Endothelial cell of umbilical vein (primary cell): ENCODE data around the gene PPIP5K1. TPM values are rescaled to one million over a fixed set of nuclear protein-coding genes. Genes with fewer than 3 reads are reported as not detected.
"Not testable (repeated sequence)": the region's sequence is repeated elsewhere in the genome, so short reads cannot be mapped to it uniquely, and the experiment has no call there.

Experiments used
- BruUV-seq: library from RNA; stranded (reverse); fragments of 400-500 nt; replicated peaks from 2 replicates; lab custom pipeline; 2021; lab: Mats Ljungman, UMichigan
- CTCF ChIA-PET: fragments of 300-600, 350-600 bp; sonication (Branson Sonifier 250); formaldehyde crosslinking; loops from one replicate; lab custom pipeline; 2021; ENCODE audit warnings: antibody characterized with exemption, inconsistent platforms; lab: Charles Lee
- POLR2A ChIA-PET: fragments of 300-600, 350-600 bp; sonication (Branson Sonifier 250); formaldehyde crosslinking; loops from one replicate; lab custom pipeline; 2021; ENCODE audit warnings: antibody characterized with exemption, inconsistent platforms; lab: Charles Lee
- DNase-seq: peaks from one replicate; pipeline ENCODE4 v3.0.0-alpha.2; 2011; ENCODE audit warnings: low read depth, low spot score
- FAIRE-seq: peaks from 2 replicates; lab custom pipeline; 2011; peaks lifted over from hg19 to GRCh38; lab: Jason Lieb, UNC
- H2AFZ ChIP-seq: 2 replicates; pipeline ENCODE4 v1.6.0; 2012; ENCODE audit warnings: low read depth, low read length, control low read depth, inconsistent platforms
- H3K27ac ChIP-seq: 2 replicates; pipeline ENCODE4 v1.5.1; 2011; ENCODE audit warnings: low read depth, mild to moderate bottlenecking, control low read depth, low read length, moderate library complexity; ENCODE audit not compliant: insufficient read depth
- H3K27me3 ChIP-seq, 2 experiments: 2 replicates each; pipeline versions ENCODE4 v1.6.0 to v1.6.1; 2011; ENCODE audit warnings: low read length in 2 of 2, mixed read lengths in 1 of 2; ENCODE audit not compliant: control insufficient read depth in 2 of 2, insufficient read depth in 2 of 2
- H3K36me3 ChIP-seq, 2 experiments: 2 replicates in 1 of 2; 3 replicates in 1 of 2; pipeline ENCODE4 v1.5.1; 2011; ENCODE audit warnings: low read length in 2 of 2, mild to moderate bottlenecking in 1 of 2, moderate library complexity in 1 of 2; ENCODE audit not compliant: control insufficient read depth in 2 of 2, insufficient read depth in 2 of 2; ENCODE audit errors: extremely low read depth in 1 of 2
- H3K4me1 ChIP-seq: 3 replicates; pipeline ENCODE4 v1.5.1; 2011; ENCODE audit warnings: mild to moderate bottlenecking, low read length; ENCODE audit not compliant: control insufficient read depth, insufficient read depth; ENCODE audit errors: extremely low read depth
- H3K4me2 ChIP-seq: 2 replicates; pipeline ENCODE4 v1.6.1; 2011; ENCODE audit warnings: low read length, control low read depth, mixed read lengths; ENCODE audit not compliant: insufficient read depth
- H3K4me3 ChIP-seq, 3 experiments: fragments of 200-600 bp in 1 of 3; sonication (generic), shearing (Covaris generic) in 1 of 3; replicated peaks in 1 of 3; 2 replicates each; pipeline ENCODE4 v1.5.1; 2011 to 2016; ENCODE audit warnings: control low read depth in 3 of 3, low read length in 3 of 3, mild to moderate bottlenecking in 2 of 3, inconsistent platforms in 1 of 3, low read depth in 1 of 3, moderate library complexity in 1 of 3; ENCODE audit not compliant: insufficient read depth in 1 of 3
- H3K79me2 ChIP-seq: 2 replicates; pipeline ENCODE4 v1.6.0; 2012; ENCODE audit warnings: low read length, inconsistent platforms; ENCODE audit not compliant: control insufficient read depth, insufficient read depth
- H3K9ac ChIP-seq: replicated peaks from 2 replicates; pipeline ENCODE3; 2011; ENCODE audit warnings: low read length, control low read depth; ENCODE audit not compliant: insufficient read depth; ENCODE audit errors: extremely low read depth
- H3K9me1 ChIP-seq: replicated peaks from 3 replicates; pipeline ENCODE4 v1.6.0; 2011; ENCODE audit warnings: mild to moderate bottlenecking, low read length; ENCODE audit not compliant: control insufficient read depth, insufficient read depth; ENCODE audit errors: extremely low read depth
- H3K9me3 ChIP-seq: replicated peaks from 2 replicates; pipeline ENCODE4 v1.5.1; 2012; ENCODE audit warnings: low read length, inconsistent platforms; ENCODE audit not compliant: control insufficient read depth, insufficient read depth
- H4K20me1 ChIP-seq: replicated peaks from 2 replicates; pipeline ENCODE3; 2011; ENCODE audit warnings: mild to moderate bottlenecking, low read length; ENCODE audit not compliant: control insufficient read depth, insufficient read depth; ENCODE audit errors: extremely low read depth
- dilution Hi-C: fragments of 300-500 bp; cut with MboI; formaldehyde crosslinking; loops from one replicate; pipeline ENCODE4 v1.15.0; 2019; ENCODE audit warnings: low sequenced_read_pairs; ENCODE audit not compliant: extremely low pct_ligation_motif_present
- intact Hi-C: fragments of 100-400 bp; cut with micrococcal nuclease; formaldehyde crosslinking; loops from one replicate; pipeline ENCODE4 v1.10.0; 2022
- polyA plus RNA-seq, 4 experiments: library from polyadenylated mRNA; depleted of rRNA in 3 of 4; stranded (reverse) in 3 of 4; unstranded in 1 of 4; fragments of >200 nt; gene quantifications; 2 replicates each; pipeline versions ENCODE4 v1.2.1 to v1.2.3, GENCODE V29; 2011 to 2012; ENCODE audit warnings: missing spikeins in 1 of 4
- total RNA-seq: library from RNA; stranded (reverse); gene quantifications from 2 replicates; pipeline ENCODE4 v1.2.3, GENCODE V29; 2021

The PPIP5K1 gene
- total and polyA plus RNA-seq, 2 donors (not counting 3 experiments of a cell fraction or from before 2014, with no cell fraction given): 22.2 to 35.3 TPM

DNA sequence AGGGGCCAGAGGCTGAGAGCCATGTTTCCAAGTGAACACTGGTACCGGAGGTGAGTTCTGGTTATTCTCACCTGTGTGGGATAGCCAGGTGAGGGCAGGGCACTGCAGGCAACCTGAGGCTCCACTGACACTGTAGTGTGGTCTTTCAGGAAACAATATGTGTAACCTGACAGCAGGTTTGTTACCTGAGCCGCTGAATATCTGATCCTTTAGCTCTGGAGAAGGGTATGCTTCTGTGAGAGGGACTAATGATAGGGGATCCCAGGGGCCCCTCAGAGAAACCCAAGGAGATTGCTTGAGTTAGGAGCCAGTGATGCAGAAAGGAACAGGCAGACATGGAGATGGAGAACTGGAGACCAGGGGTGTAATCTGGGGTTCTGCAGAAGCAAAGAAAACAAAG lies 28.7 kb upstream of the PPIP5K1 start, which contains the start of gene STRC:
STRC (minus strand) TSS at position 101 of the 400 bp plus-strand sequence; CDS start at position 23, 78 bp downstream.
- H3K9ac ChIP-seq, H3K4me2 ChIP-seq, BruUV-seq, H3K9me3 ChIP-seq, H3K4me1 ChIP-seq, H2AFZ ChIP-seq, DNase-seq, H3K27me3 ChIP-seq, H3K9me1 ChIP-seq, H3K4me3 ChIP-seq, H3K36me3 ChIP-seq, POLR2A ChIA-PET, dilution Hi-C loops, H4K20me1 ChIP-seq, CTCF ChIA-PET, H3K27ac ChIP-seq, intact Hi-C loops, FAIRE-seq, H3K79me2 ChIP-seq: not testable (repeated sequence)

GRCh38 chr15:43617750-43618149 lies 27.7 kb upstream of the PPIP5K1 start:
- H3K4me3 ChIP-seq, H3K4me1 ChIP-seq, H3K9me3 ChIP-seq, dilution Hi-C loops, H3K79me2 ChIP-seq, H3K9me1 ChIP-seq, DNase-seq, CTCF ChIA-PET, POLR2A ChIA-PET, H4K20me1 ChIP-seq, H3K36me3 ChIP-seq, H2AFZ ChIP-seq, H3K4me2 ChIP-seq, H3K9ac ChIP-seq, FAIRE-seq, BruUV-seq, intact Hi-C loops, H3K27me3 ChIP-seq, H3K27ac ChIP-seq: not testable (repeated sequence)

DNA sequence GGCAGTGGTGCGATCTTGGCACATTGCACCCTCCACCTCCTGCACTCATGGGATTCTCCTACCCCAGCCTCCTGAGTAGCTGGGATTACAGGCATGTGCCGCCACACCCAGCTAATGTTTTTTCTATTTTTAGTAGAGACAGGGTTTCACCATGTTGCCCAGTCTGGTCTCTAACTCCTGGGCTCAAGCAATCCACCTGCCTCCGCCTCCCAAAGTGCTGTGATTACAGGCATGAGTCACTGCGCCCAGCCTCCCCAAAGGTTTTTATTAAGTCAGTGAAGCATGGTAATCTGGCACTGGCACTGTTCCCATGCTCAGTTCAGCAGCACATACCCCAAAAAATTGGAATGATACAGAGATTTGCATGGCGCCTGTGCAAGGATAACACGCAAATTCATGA lies 12.2 kb upstream of the PPIP5K1 start:
- H3K9me1 ChIP-seq, H3K9ac ChIP-seq, H3K27ac ChIP-seq, H4K20me1 ChIP-seq, H3K27me3 ChIP-seq, CTCF ChIA-PET, DNase-seq, H3K4me2 ChIP-seq, dilution Hi-C loops, BruUV-seq, H3K4me3 ChIP-seq, H3K9me3 ChIP-seq, H3K79me2 ChIP-seq, H2AFZ ChIP-seq, H3K36me3 ChIP-seq, H3K4me1 ChIP-seq, POLR2A ChIA-PET, intact Hi-C loops, FAIRE-seq: not testable (repeated sequence)

DNA sequence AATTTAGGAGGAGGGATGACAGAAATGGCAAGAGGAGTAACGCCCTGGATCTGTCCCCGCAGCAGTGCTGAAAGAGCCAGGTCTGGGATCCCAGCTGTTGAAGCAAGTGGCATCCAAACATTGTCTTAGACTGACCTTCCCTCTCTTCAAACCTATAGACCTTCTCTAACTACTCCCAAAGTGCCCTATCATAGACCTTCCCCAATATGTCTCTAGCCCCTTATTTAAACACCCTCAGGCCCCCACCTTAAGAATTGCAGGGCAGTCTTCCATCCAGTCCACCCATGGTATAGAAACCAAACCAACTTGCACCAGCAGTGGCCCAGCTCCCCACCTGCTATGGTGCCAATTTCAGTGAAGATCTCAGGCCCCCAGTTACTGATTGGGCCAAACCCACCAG lies 10.2 kb upstream of the PPIP5K1 start:
- not testable (repeated sequence) for DNase-seq

More for the DNA sequence above, 10.2 kb upstream of the PPIP5K1 start:
- H2AFZ ChIP-seq, H3K9ac ChIP-seq, H3K9me1 ChIP-seq, H3K27ac ChIP-seq, dilution Hi-C loops, H3K4me1 ChIP-seq, H4K20me1 ChIP-seq, H3K4me2 ChIP-seq, FAIRE-seq, POLR2A ChIA-PET, H3K4me3 ChIP-seq, intact Hi-C loops, BruUV-seq, CTCF ChIA-PET, H3K79me2 ChIP-seq, H3K9me3 ChIP-seq, H3K36me3 ChIP-seq, H3K27me3 ChIP-seq: not testable (repeated sequence)
